H1 (cell line): ENCODE measurements around the gene SNORC. TPM values are rescaled to one million over a fixed set of nuclear protein-coding genes. Genes with fewer than 3 reads are reported as not detected.

Experiments
- CTCF ChIA-PET: fragments of 300-600 bp; sonication (Branson Sonifier 250); formaldehyde crosslinking; loops from one replicate; lab custom pipeline; 2021; ENCODE audit not compliant: partially characterized antibody; lab: Charles Lee
- POLR2A ChIA-PET: fragments of 300-600 bp; sonication (Branson Sonifier 250); formaldehyde crosslinking; loops from one replicate; lab custom pipeline; 2021; ENCODE audit warnings: inconsistent platforms; ENCODE audit not compliant: partially characterized antibody; lab: Charles Lee
- DNase-seq, 2 experiments: peaks; one replicate each; pipeline versions ENCODE4 v3.0.0 to v3.0.0-alpha.2; 2010 to 2022; ENCODE audit warnings: low spot score in 2 of 2, low read depth in 1 of 2, mixed read lengths in 1 of 2
- FAIRE-seq: peaks from 2 replicates; lab custom pipeline; 2011; peaks lifted over from hg19 to GRCh38; lab: Jason Lieb, UNC
- H2AFZ ChIP-seq: 2 replicates; pipeline ENCODE4 v1.8.1; 2012; ENCODE audit warnings: low read length, inconsistent platforms
- H2AK5ac ChIP-seq: 2 replicates; pipeline ENCODE4 v1.6.1; 2013; ENCODE audit warnings: low read depth, low read length
- H2BK120ac ChIP-seq: replicated peaks from 2 replicates; pipeline ENCODE3; 2013; ENCODE audit warnings: low read depth, low read length, inconsistent platforms
- H2BK12ac ChIP-seq: 2 replicates; pipeline ENCODE4 v1.6.1; 2013; ENCODE audit warnings: low read depth, low read length
- H2BK15ac ChIP-seq: 2 replicates; pipeline ENCODE4 v1.6.1; 2013; ENCODE audit warnings: low read length
- H2BK20ac ChIP-seq: 2 replicates; pipeline ENCODE4 v1.6.1; 2013; ENCODE audit warnings: low read length
- H2BK5ac ChIP-seq: 2 replicates; pipeline ENCODE4 v1.6.1; 2013; ENCODE audit warnings: low read depth, low read length
- H3K14ac ChIP-seq: 2 replicates; pipeline ENCODE4 v1.6.1; 2013; ENCODE audit warnings: inconsistent platforms; ENCODE audit not compliant: insufficient read length
- H3K18ac ChIP-seq: 2 replicates; pipeline ENCODE4 v1.6.1; 2013; ENCODE audit warnings: low read length; ENCODE audit errors: extremely low read depth
- H3K23ac ChIP-seq: 2 replicates; pipeline ENCODE4 v1.6.1; 2013; ENCODE audit warnings: inconsistent platforms; ENCODE audit not compliant: insufficient read length
- H3K23me2 ChIP-seq: 2 replicates; pipeline ENCODE4 v1.6.1; 2013; ENCODE audit warnings: low read depth, low read length
- H3K27ac ChIP-seq: 2 replicates; pipeline ENCODE4 v1.6.1; 2011; ENCODE audit warnings: low read depth, low read length, inconsistent platforms
- H3K27me3 ChIP-seq, 4 experiments: replicated peaks in 1 of 4; 1 replicate in 1 of 4; 2 replicates in 3 of 4; pipeline versions ENCODE4 v1.6.1 to v1.8.1; 2011 to 2013; ENCODE audit warnings: low read length in 3 of 4, mild to moderate bottlenecking in 3 of 4, inconsistent platforms in 2 of 4, mixed read lengths in 2 of 4, moderate library complexity in 1 of 4; ENCODE audit not compliant: control insufficient read depth in 3 of 4, insufficient read depth in 3 of 4; ENCODE audit errors: extremely low read depth in 1 of 4
- H3K36me3 ChIP-seq, 4 experiments: 2 replicates each; pipeline versions ENCODE4 v1.6.1 to v1.8.1; 2011 to 2013; ENCODE audit warnings: mild to moderate bottlenecking in 4 of 4, low read length in 3 of 4, moderate library complexity in 2 of 4, control low read depth in 1 of 4, inconsistent platforms in 1 of 4; ENCODE audit not compliant: insufficient read depth in 4 of 4, control insufficient read depth in 2 of 4
- H3K4ac ChIP-seq: replicated peaks from 2 replicates; pipeline ENCODE3; 2013; ENCODE audit warnings: low read length, low read depth, mixed read lengths, inconsistent platforms; ENCODE audit not compliant: insufficient read length
- H3K4me1 ChIP-seq, 4 experiments: replicated peaks in 1 of 4; 1 replicate in 1 of 4; 2 replicates in 3 of 4; pipeline versions ENCODE4 v1.6.1 to v1.8.1; 2011 to 2013; ENCODE audit warnings: low read length in 3 of 4, inconsistent platforms in 2 of 4, mixed read lengths in 1 of 4; ENCODE audit not compliant: insufficient read depth in 4 of 4, control insufficient read depth in 3 of 4
- H3K4me2 ChIP-seq, 2 experiments: 2 replicates each; pipeline versions ENCODE4 v1.6.1 to v1.8.1; 2011 to 2013; ENCODE audit warnings: low read depth in 2 of 2, low read length in 2 of 2, control low read depth in 1 of 2, inconsistent platforms in 1 of 2, mild to moderate bottlenecking in 1 of 2; ENCODE audit not compliant: insufficient read depth in 1 of 2
- H3K4me3 ChIP-seq, 4 experiments: fragments of 200-600, 300-600 bp in 1 of 4; sonication (generic), shearing (Covaris generic), sonication (Bioruptor Twin) in 1 of 4; 2 replicates each; pipeline versions ENCODE4 v1.5.1 to v1.8.1; 2011 to 2016; ENCODE audit warnings: low read length in 4 of 4, low read depth in 3 of 4, control low read depth in 2 of 4, inconsistent platforms in 2 of 4, mild to moderate bottlenecking in 2 of 4, mixed read lengths in 1 of 4, moderate library complexity in 1 of 4; ENCODE audit not compliant: insufficient read depth in 2 of 4; ENCODE audit errors: extremely low read depth in 1 of 4
- H3K56ac ChIP-seq: replicated peaks from 2 replicates; pipeline ENCODE3; 2013; ENCODE audit warnings: low read depth, mild to moderate bottlenecking, mixed read lengths, low read length, inconsistent platforms; ENCODE audit not compliant: insufficient read length
- H3K79me1 ChIP-seq: 2 replicates; pipeline ENCODE4 v1.6.1; 2013; ENCODE audit warnings: low read depth, low read length, control low read depth
- H3K79me2 ChIP-seq, 2 experiments: 2 replicates each; pipeline versions ENCODE4 v1.6.1 to v1.8.1; 2012 to 2013; ENCODE audit warnings: low read length in 2 of 2, mild to moderate bottlenecking in 2 of 2, inconsistent platforms in 1 of 2; ENCODE audit not compliant: insufficient read depth in 2 of 2, control insufficient read depth in 1 of 2
- H3K9ac ChIP-seq, 4 experiments: replicated peaks in 1 of 4; 1 replicate in 1 of 4; 2 replicates in 3 of 4; pipeline versions ENCODE4 v1.6.1 to v1.8.1; 2011 to 2013; ENCODE audit warnings: low read depth in 3 of 4, low read length in 3 of 4, control low read depth in 2 of 4, mild to moderate bottlenecking in 2 of 4, moderate library complexity in 2 of 4, inconsistent platforms in 1 of 4; ENCODE audit errors: extremely low read depth in 1 of 4
- H3K9me3 ChIP-seq, 2 experiments: 2 replicates each; pipeline versions ENCODE4 v1.6.1 to v1.8.1; 2012 to 2013; ENCODE audit warnings: mild to moderate bottlenecking in 2 of 2, moderate library complexity in 2 of 2, control low read depth in 1 of 2, inconsistent platforms in 1 of 2, low read depth in 1 of 2, low read length in 1 of 2, mixed read lengths in 1 of 2; ENCODE audit not compliant: insufficient read depth in 2 of 2
- H4K20me1 ChIP-seq, 2 experiments: replicated peaks in 1 of 2; 2 replicates each; pipeline versions ENCODE3 to v1.8.1; 2011 to 2013; ENCODE audit warnings: inconsistent platforms in 2 of 2, low read length in 2 of 2, mild to moderate bottlenecking in 1 of 2; ENCODE audit not compliant: insufficient read depth in 2 of 2, control insufficient read depth in 1 of 2
- H4K5ac ChIP-seq: 2 replicates; pipeline ENCODE4 v1.6.1; 2013; ENCODE audit warnings: low read length, low read depth, mixed read lengths, inconsistent platforms; ENCODE audit not compliant: insufficient read length
- H4K8ac ChIP-seq: 2 replicates; pipeline ENCODE4 v1.8.0; 2013; ENCODE audit warnings: mild to moderate bottlenecking, moderate library complexity, low read length, inconsistent platforms; ENCODE audit not compliant: insufficient read depth; ENCODE audit errors: extremely low read depth
- H4K91ac ChIP-seq: replicated peaks from 2 replicates; pipeline ENCODE3; 2013; ENCODE audit warnings: low read length, mixed read lengths, inconsistent platforms; ENCODE audit not compliant: insufficient read length
- CBX5 ChIP-seq: fragments of 300-800, 300-1000 bp; sonication (generic); IDR thresholded peaks from 2 replicates; pipeline ENCODE4 v1.7.1; 2016; ENCODE audit warnings: antibody characterized with exemption, low read length, low read depth
- CBX8 ChIP-seq: fragments of 300-800, 300-1000 bp; sonication (generic); IDR thresholded peaks from 2 replicates; pipeline ENCODE4 v1.7.1; 2016; ENCODE audit warnings: low read depth, low read length, borderline replicate concordance
- HDAC6 ChIP-seq: IDR thresholded peaks from one replicate; pipeline ENCODE4 v1.7.1; 2012; ENCODE audit warnings: low read depth, mild to moderate bottlenecking, inconsistent platforms, low read length, moderate library complexity
- PHF8 ChIP-seq: fragments of 200-600 bp; sonication (generic); conservative IDR thresholded peaks from 2 replicates; pipeline ENCODE4 v1.7.1; 2012; ENCODE audit warnings: low read depth, mild to moderate bottlenecking, inconsistent platforms, low read length, moderate library complexity
- TBP ChIP-seq: IDR thresholded peaks from 2 replicates; pipeline ENCODE4 v1.6.1; 2011; ENCODE audit warnings: low read depth, low read length, improper control_type of control experiment
- YY1 ChIP-seq: IDR thresholded peaks from 2 replicates; pipeline ENCODE4 v1.6.1; 2011; ENCODE audit warnings: low read depth, mild to moderate bottlenecking, low read length
- whole genome bisulfite sequencing, 2 experiments: shearing (Covaris generic) in 1 of 2; methylation state at CpG; one replicate each; pipeline versions ENCODE4 v1.1.6 to v1.1.7; 2013 to 2015; ENCODE audit warnings: low lambda C conversion rate in 2 of 2, mixed read lengths in 2 of 2, inconsistent platforms in 1 of 2, low coverage in 1 of 2, missing lambda C conversion rate in 1 of 2; ENCODE audit not compliant: insufficient replicate concordance in 2 of 2, insufficient coverage in 1 of 2, insufficient read length in 1 of 2; ENCODE audit errors: extremely low coverage in 1 of 2, missing lambda C conversion rate in 1 of 2; 5-methylcytosine and 5-hydroxymethylcytosine counted together
- polyA plus RNA-seq, 7 experiments: library from polyadenylated mRNA; depleted of rRNA in 3 of 7; stranded (reverse) in 5 of 7; unstranded in 2 of 7; fragments of >200 nt in 5 of 7; fragments of 200-250 nt in 2 of 7; gene quantifications; 1 replicate in 5 of 7; 2 replicates in 1 of 7; 4 replicates in 1 of 7; pipeline versions ENCODE4 v1.2.1 to v1.2.3, GENCODE V29; 2011 to 2013; ENCODE audit warnings: missing spikeins in 2 of 7, mixed read lengths in 2 of 7
- total RNA-seq: library from RNA; stranded (reverse); fragmentation: NEBNext Ultra II Directional; extraction: Animal tissue kit (Norgen Biotek cat#: 25700); gene quantifications from 2 replicates; pipeline ENCODE4 v1.2.1, GENCODE V29; 2021

Gene SNORC
- total and polyA plus RNA-seq, 2 of the 8 experiments (the other 6 are each of a cell fraction or from before 2014, with no cell fraction given): 1.6 to 1.8 TPM

- CTCF ChIA-PET: interaction anchor here (1.2 to 1.7 kb wide), 2 partner anchors 36 to 102 kb away, joined by 3 to 4 read pairs; no protein-coding TSS in a partner anchor
- Histone ChIP-seq H2BK20ac (no peak overlapping the region), H3K56ac (no peak overlapping the region), H3K9me3 (no peaks in the 10 kb centered on the region), H4K91ac (no peak overlapping the region), H2AFZ (0 out of 2 replicates have a peak overlapping the region, but pooled peaks have one; percentile 26), H2BK120ac (no peak overlapping the region), H3K27me3 (peaks cover 25 to 53% (median 49%) of the 10 kb centered on the region in 4 experiments), H3K4me3 (peak overlapping the region; percentile 34 to 79 (median 46)), H3K9ac (no peak overlapping the region), H3K14ac (no peak overlapping the region), H4K20me1 (no peaks in the 10 kb centered on the region), H2BK15ac (no peak overlapping the region), H3K79me1 (no peaks in the 10 kb centered on the region), H2BK12ac (no peak overlapping the region), H3K4me2 (peak overlapping the region; percentile 85 to 91), H4K5ac (no peak overlapping the region), H4K8ac (no peak overlapping the region), H2AK5ac (no peak overlapping the region), H3K4me1 (peaks cover 4 to 22% (median 6%) of the 10 kb centered on the region in 4 experiments), H3K18ac (peak overlapping the region; percentile 32; the same call in 1 of the 2 replicates), H3K4ac (no peak overlapping the region), H3K36me3 (peaks cover 0 to 6% (median 0%) of the 10 kb centered on the region in 4 experiments; a peak in 1 of 8 replicates), H3K79me2 (no peaks in the 10 kb centered on the region), H3K23me2 (peaks cover 11% of the 10 kb centered on the region; the same call in 1 of the 2 replicates), H2BK5ac (no peak overlapping the region), H3K27ac (no peak overlapping the region), H3K23ac (no peak overlapping the region)
- TF ChIP-seq PHF8 (no peak), CBX5 (no peak), CBX8 (no peak), YY1 (no peak), TBP (no peak), HDAC6 (no peak)
- POLR2A ChIA-PET: interaction anchor here (0.6 to 0.9 kb wide), 2 partner anchors 41 to 780 kb away, joined by 3 read pairs; no protein-coding TSS in a partner anchor
- FAIRE-seq (no peak), DNase-seq (peak in 1 of 2 experiments; percentile 59)
- WGBS, 2 experiments: 4% methylated on average over 4 of the region's 114 CpGs; no CpG with 5 or more reads in 1 of the 2 experiments
These were observed 57.9 kb downstream of the SNORC start for GRCh38 chr2:232927793-232928550.
